Fibroblast of villous mesenchyme (primary cell): ENCODE data around the gene UQCC2. TPM values are rescaled to one million over a fixed set of nuclear protein-coding genes. Genes with fewer than 3 reads are reported as not detected.

Experiments used
- DNase-seq: peaks from one replicate; pipeline ENCODE4 v3.0.0-alpha.2; 2010; ENCODE audit warnings: low read depth
- H3K4me3 ChIP-seq: 2 replicates; pipeline ENCODE4 v1.5.1; 2011; ENCODE audit warnings: low read depth, mild to moderate bottlenecking, low read length
- total RNA-seq: library from RNA; depleted of rRNA; stranded (reverse); fragments of >200 nt; gene quantifications from 2 replicates; pipeline ENCODE4 v1.2.3, GENCODE V29; 2012
- TF ChIP-seq, protein P1 (sequence below): IDR thresholded peaks from 2 replicates; pipeline ENCODE4 v1.5.1; 2012; ENCODE audit warnings: low read depth, mild to moderate bottlenecking, low read length; ENCODE audit not compliant: insufficient read depth

Gene UQCC2
- total RNA-seq, 1 donor: 24.6 TPM

DNA sequence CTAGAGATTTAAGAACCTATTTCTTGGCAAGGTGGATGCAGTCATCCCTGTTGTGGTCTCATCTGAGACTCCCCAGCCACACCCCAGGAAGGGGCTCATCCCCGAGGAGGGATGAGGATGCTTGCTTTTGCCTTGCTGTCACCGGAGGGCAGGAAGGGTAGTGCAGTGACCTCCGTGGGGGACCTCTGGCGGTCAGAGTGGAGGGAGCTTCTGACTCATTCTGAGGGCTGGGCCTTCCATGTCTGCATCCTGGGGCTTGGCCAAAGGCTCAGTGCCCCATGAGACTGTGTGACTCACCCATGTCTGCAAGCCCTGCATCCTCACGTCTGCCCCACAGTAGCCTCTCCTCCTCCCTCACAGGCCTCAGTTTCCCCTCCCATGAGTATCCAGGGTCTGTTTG, 38.7 kb downstream of the UQCC2 start:
- peak; percentile 95 for DNase-seq
- TF ChIP-seq, protein P1, sequence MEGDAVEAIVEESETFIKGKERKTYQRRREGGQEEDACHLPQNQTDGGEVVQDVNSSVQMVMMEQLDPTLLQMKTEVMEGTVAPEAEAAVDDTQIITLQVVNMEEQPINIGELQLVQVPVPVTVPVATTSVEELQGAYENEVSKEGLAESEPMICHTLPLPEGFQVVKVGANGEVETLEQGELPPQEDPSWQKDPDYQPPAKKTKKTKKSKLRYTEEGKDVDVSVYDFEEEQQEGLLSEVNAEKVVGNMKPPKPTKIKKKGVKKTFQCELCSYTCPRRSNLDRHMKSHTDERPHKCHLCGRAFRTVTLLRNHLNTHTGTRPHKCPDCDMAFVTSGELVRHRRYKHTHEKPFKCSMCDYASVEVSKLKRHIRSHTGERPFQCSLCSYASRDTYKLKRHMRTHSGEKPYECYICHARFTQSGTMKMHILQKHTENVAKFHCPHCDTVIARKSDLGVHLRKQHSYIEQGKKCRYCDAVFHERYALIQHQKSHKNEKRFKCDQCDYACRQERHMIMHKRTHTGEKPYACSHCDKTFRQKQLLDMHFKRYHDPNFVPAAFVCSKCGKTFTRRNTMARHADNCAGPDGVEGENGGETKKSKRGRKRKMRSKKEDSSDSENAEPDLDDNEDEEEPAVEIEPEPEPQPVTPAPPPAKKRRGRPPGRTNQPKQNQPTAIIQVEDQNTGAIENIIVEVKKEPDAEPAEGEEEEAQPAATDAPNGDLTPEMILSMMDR: peak; percentile 63
- H3K4me3 ChIP-seq: no peak overlapping the region

DNA sequence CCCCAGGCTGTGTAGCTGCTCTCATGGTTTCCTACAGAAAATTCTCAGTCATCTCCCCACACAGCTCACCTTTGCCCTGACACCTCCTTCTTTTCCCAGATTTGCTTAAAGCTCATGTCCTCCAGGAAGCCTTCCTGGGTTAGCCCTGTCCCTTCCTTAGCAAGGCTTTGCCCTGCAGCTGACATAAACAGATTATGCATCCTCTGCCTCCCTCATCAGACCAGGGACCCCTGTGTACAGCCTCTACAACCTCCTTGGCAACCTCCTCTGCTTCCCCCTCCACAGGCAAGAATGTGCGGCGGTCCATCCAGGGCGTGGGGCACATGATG, 39.8 kb downstream of the UQCC2 start:
- H3K4me3 ChIP-seq: no peak overlapping the region
- no peak for DNase-seq
- TF ChIP-seq, protein P1: no peak

DNA sequence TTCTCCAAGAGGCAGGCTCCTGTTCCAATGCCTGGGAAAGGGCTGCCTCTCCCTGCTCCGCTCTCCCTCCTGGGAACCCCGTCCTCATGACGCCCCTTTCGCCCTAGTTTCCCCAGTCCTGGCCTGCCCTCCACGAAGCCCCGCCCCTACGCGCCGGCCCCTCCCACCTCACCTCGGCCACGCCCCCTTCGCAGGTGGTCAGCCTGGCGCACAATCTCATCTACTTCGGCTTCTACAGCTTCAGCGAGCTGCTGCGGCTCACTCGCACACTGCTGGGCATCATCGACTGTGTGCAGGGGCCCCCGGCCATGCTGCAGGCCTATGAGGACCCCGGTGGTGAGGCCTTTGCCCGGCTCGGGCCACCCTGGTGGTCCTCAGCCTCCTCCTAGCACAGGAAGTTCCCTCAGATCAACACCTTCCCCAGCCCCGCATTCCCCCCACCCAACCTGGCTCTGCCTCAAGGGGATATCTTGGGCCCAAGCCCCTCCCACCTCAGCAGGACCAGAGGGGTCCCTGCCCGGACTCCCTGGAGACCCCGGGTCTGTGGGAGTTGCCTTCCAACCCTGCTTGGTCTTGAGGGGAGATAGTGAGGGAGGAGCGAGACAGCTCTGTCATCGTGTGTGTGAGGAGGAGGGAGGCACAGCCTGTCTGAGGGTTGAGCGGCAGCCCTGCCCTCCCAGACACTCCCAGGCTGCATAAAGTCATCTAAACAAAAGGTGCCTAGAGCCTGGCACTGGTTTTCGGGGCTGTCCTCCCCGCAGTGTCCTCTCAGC, 40.3 kb downstream of the UQCC2 start:
- no peak for DNase-seq
- TF ChIP-seq, protein P1: no peak
- no peak overlapping the region for H3K4me3 ChIP-seq

DNA sequence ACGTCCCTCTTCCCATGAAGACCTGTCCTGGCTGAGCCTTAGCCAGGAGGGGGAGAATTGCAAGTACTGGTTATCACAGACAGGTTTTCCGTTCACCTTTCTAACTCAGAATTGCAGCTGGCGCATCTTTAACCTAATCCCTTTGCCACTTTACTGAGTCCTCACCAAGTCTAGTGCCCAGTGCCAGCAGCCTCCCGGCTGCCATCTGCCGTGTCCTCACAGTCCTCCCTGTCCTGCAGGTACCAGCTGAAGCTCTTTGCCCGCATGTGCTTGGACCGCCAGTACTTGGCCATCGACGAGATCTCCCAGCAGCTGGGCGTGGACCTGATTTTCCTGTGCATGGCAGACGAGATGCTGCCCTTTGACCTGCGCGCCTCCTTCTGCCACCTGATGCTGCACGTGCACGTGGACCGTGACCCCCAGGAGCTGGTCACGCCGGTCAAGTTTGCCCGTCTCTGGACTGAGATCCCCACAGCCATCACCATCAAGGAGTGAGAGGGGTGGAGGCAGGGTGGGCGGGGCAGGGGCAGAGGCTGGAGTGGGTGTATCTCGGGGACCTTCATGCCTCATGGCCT, 41.3 kb downstream of the UQCC2 start:
- H3K4me3 ChIP-seq: no peak overlapping the region
- TF ChIP-seq, protein P1: no peak
- no peak for DNase-seq

- no peak overlapping the region for H3K4me3 ChIP-seq
- TF ChIP-seq, protein P1: no peak
- no peak for DNase-seq
These were observed 42.6 kb downstream of the UQCC2 start for GRCh38 chr6:33668914-33669313.

GRCh38 chr6:33668328-33668727, 43.2 kb downstream of the UQCC2 start:
- no peak for DNase-seq
- no peak overlapping the region for H3K4me3 ChIP-seq
- TF ChIP-seq, protein P1: no peak
